ENCODE results near the gene TCEAL3. TPM values are rescaled to one million over a fixed set of nuclear protein-coding genes. Genes with fewer than 3 reads are reported as not detected.

Gene TCEAL3
- total and polyA plus RNA-seq, 2 of the 8 experiments (the other 6 are each of a cell fraction or from before 2014, with no cell fraction given): 4.4 to 12.0 TPM

DNA sequence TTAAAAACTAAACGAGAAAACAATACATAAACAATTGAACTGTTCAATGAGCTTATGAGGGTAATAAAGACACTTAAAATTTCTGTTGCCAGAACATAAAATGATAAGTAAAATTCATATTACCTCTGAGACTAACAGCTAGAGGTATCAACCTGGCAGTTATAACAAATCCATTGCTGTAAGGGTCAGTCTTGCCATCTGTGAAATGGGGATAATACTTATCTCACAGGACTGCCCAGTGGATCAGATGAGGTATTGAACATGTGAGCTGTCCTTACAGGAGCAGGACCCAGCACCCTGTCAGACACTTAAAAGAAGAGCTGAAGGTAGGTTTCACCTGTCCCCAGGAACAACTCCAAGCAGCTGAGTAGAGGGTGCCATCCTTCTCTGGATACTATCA, 2.5 kb downstream of the TCEAL3 start:
- H4K8ac ChIP-seq (ENCODE audit: extremely low read depth, insufficient read depth, low read length): no peak overlapping the region
- no peak for TF ChIP-seq GTF2F1 (IDR thresholded peaks at IDR 0.05; ENCODE audit: borderline replicate concordance, low read depth, low read length)
- no peak for TF ChIP-seq RFX5 (IDR thresholded peaks at IDR 0.05; ENCODE audit: borderline replicate concordance, low read depth, low read length)
- TF ChIP-seq KDM1A (IDR thresholded peaks at IDR 0.05; ENCODE audit: borderline replicate concordance, low read length): no peak
- TF ChIP-seq TAF1 (IDR thresholded peaks at IDR 0.05; ENCODE audit: low read depth, low read length): no peak
- no peak for TF ChIP-seq YY1 (IDR thresholded peaks at IDR 0.05; ENCODE audit: low read depth, low read length)
- no peak for TF ChIP-seq FOSL1 (IDR thresholded peaks at IDR 0.05; ENCODE audit: insufficient read depth, low read depth, low read length)
- no peak for TF ChIP-seq GABPA (IDR thresholded peaks at IDR 0.05; ENCODE audit: borderline replicate concordance, insufficient read depth, low read length)
- no peak for TF ChIP-seq SAP30 (IDR thresholded peaks at IDR 0.05; ENCODE audit: insufficient read depth, insufficient replicate concordance, low read length)
- TF ChIP-seq ASH2L (IDR thresholded peaks at IDR 0.05; ENCODE audit: low read length): no peak
- no peak for TF ChIP-seq CHD2 (IDR thresholded peaks at IDR 0.05; ENCODE audit: low read length)
- no peak for DNase-seq (ENCODE audit: low read depth in 1 of 2, low spot score in 2 of 2)
- no peak overlapping the region for H2AFZ ChIP-seq (ENCODE audit: low read length)
- no peak overlapping the region for H3K27ac ChIP-seq (ENCODE audit: low read depth, low read length)
- H3K79me1 ChIP-seq (ENCODE audit: low read depth, low read length): no peaks in the 10 kb centered on the region
- no peaks in the 10 kb centered on the region; a peak in 1 of 8 replicates for H3K36me3 ChIP-seq (ENCODE audit: control insufficient read depth in 2 of 4, insufficient read depth in 4 of 4, low read length in 3 of 4)
- no peak overlapping the region for H4K5ac ChIP-seq (ENCODE audit: insufficient read length, low read depth, low read length)
- H2AK5ac ChIP-seq (ENCODE audit: low read depth, low read length): no peak overlapping the region
- CTCF ChIA-PET (ENCODE audit: partially characterized antibody): no interaction called here
- H4K91ac ChIP-seq (replicated peaks; ENCODE audit: insufficient read length, low read length): no peak overlapping the region
- H4K20me1 ChIP-seq (replicated peaks in 1 of 2; ENCODE audit: control insufficient read depth in 1 of 2, insufficient read depth in 2 of 2, low read length in 2 of 2): no peaks in the 10 kb centered on the region
- no peak overlapping the region for H3K4ac ChIP-seq (replicated peaks; ENCODE audit: insufficient read length, low read depth, low read length)
- H3K4me1 ChIP-seq (replicated peaks in 1 of 4; ENCODE audit: control insufficient read depth in 3 of 4, insufficient read depth in 4 of 4, low read length in 3 of 4): peaks cover 0 to 3% (median 0%) of the 10 kb centered on the region in 4 experiments; a peak in 2 of 7 replicates
- H3K9ac ChIP-seq (replicated peaks in 1 of 4; ENCODE audit: extremely low read depth in 1 of 4, low read depth in 3 of 4, low read length in 3 of 4): no peak overlapping the region
- H2BK5ac ChIP-seq (ENCODE audit: low read depth, low read length): no peak overlapping the region
- no peak overlapping the region for H2BK15ac ChIP-seq (ENCODE audit: low read length)
- WGBS, 2 experiments (ENCODE audit: extremely low coverage in 1 of 2, insufficient coverage in 1 of 2, insufficient read length in 1 of 2, insufficient replicate concordance in 2 of 2, low coverage in 1 of 2, low lambda C conversion rate in 2 of 2, missing lambda C conversion rate in 1 of 2): 85% methylated on average over 1 of the region's 1 CpG; no CpG with 5 or more reads in 1 of the 2 experiments
- FAIRE-seq: no peak
- no peak overlapping the region for H3K23ac ChIP-seq (ENCODE audit: insufficient read length)
- H3K14ac ChIP-seq (ENCODE audit: insufficient read length): no peak overlapping the region
- no peak overlapping the region for H3K18ac ChIP-seq (ENCODE audit: extremely low read depth, low read length)
- no peaks in the 10 kb centered on the region for H3K27me3 ChIP-seq (replicated peaks in 1 of 4; ENCODE audit: control insufficient read depth in 3 of 4, extremely low read depth in 1 of 4, insufficient read depth in 3 of 4, low read length in 3 of 4)
- POLR2A ChIA-PET (ENCODE audit: partially characterized antibody): no interaction called here
- no peak overlapping the region for H2BK20ac ChIP-seq (ENCODE audit: low read length)
- no peak overlapping the region for H2BK120ac ChIP-seq (replicated peaks; ENCODE audit: low read depth, low read length)
- H3K56ac ChIP-seq (replicated peaks; ENCODE audit: insufficient read length, low read depth, low read length): no peak overlapping the region
- no peak overlapping the region for H2BK12ac ChIP-seq (ENCODE audit: low read depth, low read length)
- H3K4me3 ChIP-seq (ENCODE audit: extremely low read depth in 1 of 4, insufficient read depth in 2 of 4, low read depth in 3 of 4, low read length in 4 of 4): no peak overlapping the region
- peaks cover 5% of the 10 kb centered on the region; the same call in 1 of the 2 replicates for H3K23me2 ChIP-seq (ENCODE audit: low read depth, low read length)
- no peaks in the 10 kb centered on the region for H3K79me2 ChIP-seq (ENCODE audit: control insufficient read depth in 1 of 2, insufficient read depth in 2 of 2, low read length in 2 of 2)
- no peak overlapping the region for H3K4me2 ChIP-seq (ENCODE audit: insufficient read depth in 1 of 2, low read depth in 2 of 2, low read length in 2 of 2)
- H3K9me3 ChIP-seq (ENCODE audit: insufficient read depth in 2 of 2, low read depth in 1 of 2, low read length in 1 of 2): no peaks in the 10 kb centered on the region
